Measurements from ENCODE around the gene PADI1.
"Not testable (repeated sequence)": the region's sequence is repeated elsewhere in the genome, so short reads cannot be mapped to it uniquely, and the experiment has no call there.

The PADI1 gene

GRCh38 chr1:17217607-17218006, 12.7 kb downstream of the PADI1 start:
- DNase-seq (ENCODE audit: low read depth in 2 of 2) = no peak

- no peak for DNase-seq (ENCODE audit: low read depth in 2 of 2)
These were observed 14.0 kb downstream of the PADI1 start for GRCh38 chr1:17218939-17219338.

- DNase-seq (ENCODE audit: low read depth in 2 of 2) = no peak
These were observed 15.4 kb downstream of the PADI1 start for GRCh38 chr1:17220287-17220686.

GRCh38 chr1:17222557-17222956, 17.6 kb downstream of the PADI1 start:
- no peak for DNase-seq (ENCODE audit: low read depth in 2 of 2)

GRCh38 chr1:17224434-17224833, 19.5 kb downstream of the PADI1 start:
- DNase-seq (ENCODE audit: low read depth in 2 of 2) = no peak

- DNase-seq (ENCODE audit: low read depth in 2 of 2) = no peak
These were observed 20.2 kb downstream of the PADI1 start for GRCh38 chr1:17225140-17225539.

- no peak for DNase-seq (ENCODE audit: low read depth in 2 of 2)
These were observed 22.5 kb downstream of the PADI1 start for GRCh38 chr1:17227358-17227915.

GRCh38 chr1:17228619-17229018, 23.7 kb downstream of the PADI1 start:
- no peak for DNase-seq (ENCODE audit: low read depth in 2 of 2)

GRCh38 chr1:17229379-17229778, 24.5 kb downstream of the PADI1 start:
- DNase-seq (ENCODE audit: low read depth in 2 of 2) = no peak

- DNase-seq (ENCODE audit: low read depth in 2 of 2) = no peak
These were observed 25.2 kb downstream of the PADI1 start for GRCh38 chr1:17230106-17230505.

- no peak for DNase-seq (ENCODE audit: low read depth in 2 of 2)
These were observed 25.9 kb downstream of the PADI1 start for GRCh38 chr1:17230671-17231310.

- no peak for DNase-seq (ENCODE audit: low read depth in 2 of 2)
These were observed 28.1 kb downstream of the PADI1 start for GRCh38 chr1:17232759-17233661.

GRCh38 chr1:17233675-17234320, 28.9 kb downstream of the PADI1 start:
- DNase-seq (ENCODE audit: low read depth in 2 of 2) = no peak

GRCh38 chr1:17234405-17234804, 29.5 kb downstream of the PADI1 start:
- DNase-seq (ENCODE audit: low read depth in 2 of 2) = no peak

- no peak for DNase-seq (ENCODE audit: low read depth in 2 of 2)
These were observed 30.4 kb downstream of the PADI1 start for GRCh38 chr1:17235135-17235885.

GRCh38 chr1:17236779-17237560, 32.0 kb downstream of the PADI1 start:
- peak; percentile 63 to 90 for DNase-seq (ENCODE audit: low read depth in 2 of 2)

- DNase-seq (ENCODE audit: low read depth in 2 of 2) = no peak
These were observed 32.6 kb downstream of the PADI1 start for GRCh38 chr1:17237561-17237903.

- DNase-seq (ENCODE audit: low read depth in 2 of 2) = no peak
These were observed 34.5 kb downstream of the PADI1 start for GRCh38 chr1:17239420-17239819.

GRCh38 chr1:17241011-17241779, 36.3 kb downstream of the PADI1 start:
- not testable (repeated sequence) for DNase-seq (ENCODE audit: low read depth in 2 of 2)

GRCh38 chr1:17241780-17242074, 36.8 kb downstream of the PADI1 start:
- not testable (repeated sequence) for DNase-seq (ENCODE audit: low read depth in 2 of 2)

Data from stimulated activated CD4-positive, alpha-beta T cell treated with anti-CD3 and anti-CD28 coated beads, Interleukin-1b, Interleukin-23, amount 100 ng/mL, for 1 hour (primary cell).